Lung (tissue), 12 donors: Measurements from ENCODE around the gene PLB1. TPM values are rescaled to one million over a fixed set of nuclear protein-coding genes. Genes with fewer than 3 reads are reported as not detected.

ENCODE experiments used
- ATAC-seq: fragments of 200-7000 bp; cut with Tn5 transposase; one replicate; pipeline ENCODE4 v1.9.1; 2020; ENCODE audit warnings: moderate number of reproducible peaks; ENCODE audit not compliant: insufficient read depth, low FRiP score
- DNase-seq, 3 donors: peaks; one replicate each; pipeline ENCODE4 v3.0.0-alpha.2; 2013 to 2017
- H3K27ac ChIP-seq, 2 donors: one replicate each; pipeline ENCODE4 v1.5.1; 2013; ENCODE audit warnings: mild to moderate bottlenecking in 2 of 2, moderate library complexity in 2 of 2, control low read depth in 1 of 2, inconsistent platforms in 1 of 2, low read depth in 1 of 2, low read length in 1 of 2
- H3K27me3 ChIP-seq, 3 donors: one replicate each; pipeline ENCODE4 v1.5.1; 2013; ENCODE audit warnings: low read length in 2 of 3; ENCODE audit not compliant: control insufficient read depth in 3 of 3, insufficient read depth in 3 of 3
- H3K36me3 ChIP-seq, 4 donors: one replicate each; pipeline ENCODE4 v1.5.1; 2013; ENCODE audit warnings: low read length in 4 of 4, mild to moderate bottlenecking in 1 of 4, moderate library complexity in 1 of 4; ENCODE audit not compliant: control insufficient read depth in 4 of 4, insufficient read depth in 4 of 4
- H3K4me1 ChIP-seq, 5 donors: one replicate each; pipeline ENCODE4 v1.5.1; 2013; ENCODE audit warnings: low read length in 5 of 5, mild to moderate bottlenecking in 2 of 5, moderate library complexity in 1 of 5; ENCODE audit not compliant: control insufficient read depth in 5 of 5, insufficient read depth in 5 of 5
- H3K4me3 ChIP-seq: one replicate; pipeline ENCODE4 v1.5.1; 2013; ENCODE audit warnings: mild to moderate bottlenecking, control low read depth, moderate library complexity
- H3K9ac ChIP-seq, 2 donors: one replicate each; pipeline ENCODE4 v1.5.1; 2013; ENCODE audit warnings: low read length in 2 of 2, control low read depth in 1 of 2; ENCODE audit not compliant: insufficient read depth in 1 of 2
- H3K9me3 ChIP-seq, 4 donors: one replicate each; pipeline ENCODE4 v1.5.1; 2013; ENCODE audit warnings: low read length in 3 of 4, mild to moderate bottlenecking in 1 of 4, moderate library complexity in 1 of 4; ENCODE audit not compliant: control insufficient read depth in 4 of 4, insufficient read depth in 3 of 4
- CTCF ChIP-seq: IDR thresholded peaks from 2 replicates; pipeline ENCODE4 v1.5.1; 2012; ENCODE audit warnings: mild to moderate bottlenecking; ENCODE audit errors: control extremely low read depth, extremely low read depth
- WGBS, 2 donors: extraction: QIAGEN DNeasy Blood & Tissue Kit; methylation state at CpG; one replicate each; pipeline ENCODE4 v1.1.7; 2013; 5-methylcytosine and 5-hydroxymethylcytosine counted together
- polyA plus RNA-seq, 2 donors: library from polyadenylated mRNA; stranded (reverse); fragments of 200-250 nt; gene quantifications; one replicate each; pipeline ENCODE4 v1.2.1, GENCODE V29; 2013
- total RNA-seq, 2 donors: library from RNA; depleted of rRNA in 1 of 2; stranded (reverse); fragments of >200 nt in 1 of 2; gene quantifications; one replicate each; pipeline ENCODE4 v1.2.1, GENCODE V29; 2014 to 2021
- donor health status: control.
- donor health status: control.
- donor health status: Bipolar disorder and iron deficiency.
- donor health status: healthy.
- donor health status: DM: yes; HTN: yes; CAD: no.

Gene PLB1
- total and polyA plus RNA-seq, 4 donors, result 1.0 to 10.3 (median 6.7) TPM

DNA sequence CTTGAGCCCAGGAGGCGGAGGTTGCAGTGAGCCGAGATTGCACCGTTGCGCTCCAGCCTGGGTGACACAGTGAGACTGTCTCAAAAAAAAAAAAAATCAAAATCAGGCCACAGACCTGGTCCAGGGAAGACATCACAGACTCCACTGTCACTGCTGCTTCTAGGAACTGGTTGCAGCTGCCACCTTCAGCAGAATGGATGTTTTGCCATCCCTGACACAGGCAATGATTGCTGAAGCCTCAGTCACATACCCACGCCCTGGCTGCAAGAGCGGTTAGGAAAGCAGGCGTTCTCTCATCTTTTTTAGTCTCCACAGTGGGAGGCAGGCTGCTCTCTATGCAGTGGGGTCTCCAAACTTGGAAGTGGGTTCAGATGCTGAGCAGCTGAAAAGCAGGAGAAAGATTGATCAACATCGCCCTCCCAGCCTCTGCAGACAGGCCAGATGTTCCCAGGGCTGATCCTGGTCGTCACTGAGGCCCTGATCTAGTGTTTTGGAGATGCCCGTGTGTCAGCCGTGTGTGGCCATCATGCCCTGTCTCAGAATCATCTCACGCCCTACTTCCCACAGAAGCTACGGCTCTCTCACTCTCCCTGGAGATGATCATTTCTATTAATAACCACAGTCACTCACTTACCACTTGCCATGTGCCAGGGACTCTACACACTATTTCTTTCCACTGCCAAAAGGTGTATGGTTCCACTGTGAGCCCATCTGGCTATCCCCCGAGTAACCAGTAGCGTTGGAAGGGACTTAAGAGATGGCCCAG is 91.8 kb downstream of the PLB1 start:
- Histone ChIP-seq H3K9me3 (no peaks in the 10 kb centered on the region), H3K27me3 (no peaks in the 10 kb centered on the region), H3K4me3 (no peak overlapping the region), H3K9ac (no peak overlapping the region), H3K4me1 (peaks cover 0 to 2% (median 0%) of the 10 kb centered on the region in 5 donors), H3K36me3 (no peaks in the 10 kb centered on the region), H3K27ac (peak overlapping the region in 1 of 2 donors; percentile 63)
- no peak for DNase-seq
- no peak for ATAC-seq
- 78 to 82% methylated on average over 15 of the region's 15 CpGs for WGBS, 2 donors
- no peak for TF ChIP-seq CTCF

DNA sequence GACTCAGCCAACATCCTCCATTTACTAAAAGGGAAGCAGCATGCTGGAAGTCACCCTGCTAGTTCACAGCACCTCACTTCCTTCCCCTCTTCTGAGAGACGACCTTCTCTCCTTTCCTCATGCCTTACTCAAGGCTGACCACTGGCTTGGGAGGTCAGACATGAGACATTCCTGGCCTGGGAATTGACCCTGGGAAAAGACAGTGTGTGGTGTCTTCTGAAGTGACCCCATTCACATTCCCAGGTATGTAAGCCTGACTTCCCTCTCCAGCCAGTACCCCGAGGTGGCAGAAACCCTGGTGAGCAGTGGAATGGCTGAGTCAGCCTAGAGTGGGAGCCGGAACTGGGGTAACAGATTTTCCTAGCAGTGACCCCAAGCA is 92.4 kb downstream of the PLB1 start:
- Histone ChIP-seq H3K4me3 (no peak overlapping the region), H3K27me3 (no peaks in the 10 kb centered on the region), H3K9me3 (no peaks in the 10 kb centered on the region), H3K9ac (no peak overlapping the region), H3K4me1 (peaks cover 0 to 2% (median 0%) of the 10 kb centered on the region in 5 donors), H3K36me3 (no peaks in the 10 kb centered on the region), H3K27ac (peak overlapping the region in 1 of 2 donors; percentile 63)
- DNase-seq (no peak), ATAC-seq (no peak)
- WGBS, 2 donors, result 35 to 45% methylated on average over 3 of the region's 3 CpGs
- no peak for TF ChIP-seq CTCF

DNA sequence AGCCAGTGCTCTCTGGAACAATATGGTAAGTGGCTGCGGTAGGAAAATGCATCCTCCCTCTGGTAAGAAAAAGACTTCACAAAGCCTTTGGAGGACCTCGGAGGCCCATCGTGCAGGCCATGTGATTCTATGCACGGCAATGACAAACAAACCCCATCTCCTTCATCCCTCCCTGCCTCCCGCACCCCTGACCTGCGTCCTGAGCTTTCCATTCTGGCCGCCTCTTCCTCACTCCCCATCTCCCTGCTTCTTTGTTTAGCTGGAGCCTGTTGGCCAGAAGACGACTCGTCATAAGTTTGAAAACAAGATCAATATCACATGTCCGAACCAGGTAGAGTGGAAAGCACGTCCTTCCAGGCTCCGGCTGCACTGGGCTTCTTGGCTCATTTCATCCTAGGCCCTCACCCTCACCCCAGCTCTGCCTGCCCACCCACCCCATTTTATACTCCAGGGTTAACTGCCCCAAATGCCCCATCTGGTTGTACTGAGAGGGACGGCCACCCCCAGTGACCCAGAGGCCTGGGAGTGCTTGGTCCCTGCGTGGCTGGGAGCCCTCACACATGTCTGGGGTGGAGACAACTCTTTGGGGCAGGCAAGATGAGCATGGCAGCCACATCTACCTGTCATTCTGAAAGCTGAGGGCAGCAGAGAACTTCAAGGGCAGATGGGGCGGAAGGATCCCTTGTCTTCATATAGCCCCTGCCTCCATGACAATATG is 94.0 kb downstream of the PLB1 start:
- no peaks in the 10 kb centered on the region for H3K27me3 ChIP-seq
- no peak overlapping the region for H3K4me3 ChIP-seq
- no peak for ATAC-seq
- H3K9ac ChIP-seq, result no peak overlapping the region
- 92 to 97% methylated on average over 15 of the region's 15 CpGs for WGBS, 2 donors
- no peaks in the 10 kb centered on the region for H3K36me3 ChIP-seq
- no peak for TF ChIP-seq CTCF
- peaks cover 0 to 8% (median 3%) of the 10 kb centered on the region in 5 donors for H3K4me1 ChIP-seq
- H3K27ac ChIP-seq, result no peak overlapping the region
- H3K9me3 ChIP-seq, result no peaks in the 10 kb centered on the region
- no peak for DNase-seq
